ENCODE results near the gene ITGB7.

DNA sequence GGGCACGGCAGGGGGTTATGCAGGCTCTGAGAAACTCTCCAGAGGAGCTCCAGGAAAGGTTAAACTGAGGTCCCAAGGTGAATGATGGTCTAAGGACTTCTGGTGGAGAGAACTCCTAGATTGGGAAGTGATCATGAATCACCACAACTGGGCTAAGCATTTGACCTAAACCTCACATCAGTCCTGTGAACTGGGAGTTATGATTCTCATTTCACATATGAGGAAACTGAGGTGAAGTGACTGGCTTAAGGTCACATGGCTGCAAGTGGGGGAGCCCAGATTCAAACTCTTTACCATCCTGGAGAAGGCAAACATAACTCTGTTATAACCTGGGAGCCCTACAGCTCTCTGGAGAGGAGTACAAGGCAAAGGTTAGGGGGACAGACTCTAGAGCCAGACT is 20.8 kb upstream of the ITGB7 start:
- TF ChIP-seq POLR2AphosphoS5 (IDR thresholded peaks at IDR 0.05; ENCODE audit: low read depth, low read length): no peak
- TF ChIP-seq TAF1 (IDR thresholded peaks at IDR 0.05; ENCODE audit: borderline replicate concordance, insufficient read depth, low read length): no peak

Measured in PFSK-1 (cell line).